WTC11 (cell line): ENCODE measurements around the gene AHNAK. TPM values are rescaled to one million over a fixed set of nuclear protein-coding genes. Genes with fewer than 3 reads are reported as not detected.
A peak's percentile ranks its signal among the peaks of the same experiment; 100 is the strongest.

ENCODE experiments used
- ATAC-seq: fragments of 200-7000 bp; cut with Tn5 transposase; 2 replicates; pipeline ENCODE4 v1.10.0; 2021; ENCODE audit warnings: mild to moderate bottlenecking, moderate library complexity
- Bru-seq: library from RNA; stranded (reverse); fragments of 400-500 nt; gene quantifications from one replicate; lab custom pipeline; 2021; lab: Mats Ljungman, UMichigan
- CTCF ChIA-PET: fragments of 300-600 bp; sonication (Branson Sonifier 250); formaldehyde crosslinking; loops from one replicate; lab custom pipeline; 2021; ENCODE audit warnings: antibody characterized with exemption; lab: Charles Lee
- POLR2A ChIA-PET: fragments of 350-600 bp; sonication (Branson Sonifier 250); formaldehyde crosslinking; loops from one replicate; lab custom pipeline; 2021; ENCODE audit warnings: antibody characterized with exemption; lab: Charles Lee
- DNase-seq: peaks from one replicate; pipeline ENCODE4 v3.0.0; 2021; ENCODE audit warnings: low spot score
- H3K27ac Mint-ChIP-seq: 2 replicates; pipeline ENCODE4 v1.8.0; 2021; ENCODE audit warnings: mixed read lengths
- H3K27me3 Mint-ChIP-seq: 2 replicates; pipeline ENCODE4 v1.8.0; 2021; ENCODE audit warnings: low read depth, mild to moderate bottlenecking, moderate library complexity, mixed read lengths
- H3K36me3 Mint-ChIP-seq: 2 replicates; pipeline ENCODE4 v1.8.0; 2021; ENCODE audit warnings: mixed read lengths
- H3K4me1 Mint-ChIP-seq: 2 replicates; pipeline ENCODE4 v1.8.0; 2022; ENCODE audit warnings: mixed read lengths
- H3K4me3 Mint-ChIP-seq: 2 replicates; pipeline ENCODE4 v1.8.0; 2021; ENCODE audit warnings: mild to moderate bottlenecking, moderate library complexity, mixed read lengths
- H3K9me3 Mint-ChIP-seq: 2 replicates; pipeline ENCODE4 v1.8.0; 2021; ENCODE audit warnings: mixed read lengths
- AFF4 ChIP-seq: sonication (generic); formaldehyde crosslinking; IDR thresholded peaks from 2 replicates; pipeline ENCODE4 v1.8.1; 2023; ENCODE audit warnings: mild to moderate bottlenecking, missing genetic modification reagents, borderline replicate concordance
- ATF3 ChIP-seq: sonication (generic); formaldehyde crosslinking; conservative IDR thresholded peaks from 2 replicates; pipeline ENCODE4 v1.8.1; 2022; ENCODE audit warnings: mild to moderate bottlenecking, missing genetic modification reagents
- ATF6 ChIP-seq: sonication (generic); formaldehyde crosslinking; IDR thresholded peaks from 2 replicates; pipeline ENCODE4 v1.8.1; 2023; ENCODE audit warnings: mild to moderate bottlenecking, missing genetic modification reagents
- FOXK1 ChIP-seq: sonication (generic); formaldehyde crosslinking; IDR thresholded peaks from 2 replicates; pipeline ENCODE4 v1.8.0; 2022; ENCODE audit warnings: mild to moderate bottlenecking, moderate library complexity, missing genetic modification reagents
- GABPB1 ChIP-seq: sonication (generic); formaldehyde crosslinking; IDR thresholded peaks from 2 replicates; pipeline ENCODE4 v1.8.1; 2023; ENCODE audit warnings: mild to moderate bottlenecking, missing genetic modification reagents
- KAT7 ChIP-seq: sonication (generic); formaldehyde crosslinking; IDR thresholded peaks from 2 replicates; pipeline ENCODE4 v1.8.1; 2023; ENCODE audit warnings: missing genetic modification reagents, mild to moderate bottlenecking, borderline replicate concordance
- MAX ChIP-seq: sonication (generic); formaldehyde crosslinking; IDR thresholded peaks from 2 replicates; pipeline ENCODE4 v1.8.0; 2022; ENCODE audit warnings: mild to moderate bottlenecking, missing genetic modification reagents
- NR3C1 ChIP-seq: sonication (generic); formaldehyde crosslinking; conservative IDR thresholded peaks from 2 replicates; pipeline ENCODE4 v1.8.1; 2023; ENCODE audit warnings: low read depth, mild to moderate bottlenecking, missing genetic modification reagents
- PREB ChIP-seq: sonication (generic); formaldehyde crosslinking; IDR thresholded peaks from 2 replicates; pipeline ENCODE4 v1.8.1; 2022; ENCODE audit warnings: mild to moderate bottlenecking, missing genetic modification reagents, moderate library complexity, borderline replicate concordance
- SP1 ChIP-seq: sonication (generic); formaldehyde crosslinking; conservative IDR thresholded peaks from 2 replicates; pipeline ENCODE4 v1.8.1; 2022; ENCODE audit warnings: missing genetic modification reagents
- USF2 ChIP-seq: sonication (generic); formaldehyde crosslinking; IDR thresholded peaks from 2 replicates; pipeline ENCODE4 v1.8.1; 2023; ENCODE audit warnings: mild to moderate bottlenecking, missing genetic modification reagents, moderate library complexity
- ZBTB21 ChIP-seq: sonication (generic); formaldehyde crosslinking; IDR thresholded peaks from 2 replicates; pipeline ENCODE4 v1.8.1; 2023; ENCODE audit warnings: mild to moderate bottlenecking, missing genetic modification reagents, borderline replicate concordance
- ZNF219 ChIP-seq: sonication (generic); formaldehyde crosslinking; IDR thresholded peaks from 2 replicates; pipeline ENCODE4 v1.8.0; 2023; ENCODE audit warnings: missing genetic modification reagents, mild to moderate bottlenecking, borderline replicate concordance
- ZNF232 ChIP-seq: sonication (generic); formaldehyde crosslinking; IDR thresholded peaks from 2 replicates; pipeline ENCODE4 v1.8.0; 2022; ENCODE audit warnings: mild to moderate bottlenecking, missing genetic modification reagents
- ZNF281 ChIP-seq: sonication (generic); formaldehyde crosslinking; IDR thresholded peaks from 2 replicates; pipeline ENCODE4 v1.8.0; 2023; ENCODE audit warnings: mild to moderate bottlenecking, missing genetic modification reagents
- ZSCAN18 ChIP-seq: fragments of 250-450 bp; sonication (Bioruptor Pico); IDR thresholded peaks from 2 replicates; pipeline ENCODE4 v2.1.2; 2022; ENCODE audit warnings: mild to moderate bottlenecking, moderate library complexity
- long read RNA-seq, 3 experiments: library from RNA in 1 of 3; library from capped mRNA in 1 of 3; library from polyadenylated mRNA in 1 of 3; unstranded in 2 of 3; stranded (forward) in 1 of 3; transcript quantifications; one replicate each; pipeline ENCODE4 v2.0.0, GENCODE V29; 2021
- total RNA-seq: library from RNA; stranded (reverse); gene quantifications from 3 replicates; pipeline ENCODE4 v1.2.3, GENCODE V29; 2021

AHNAK gene
- total RNA-seq (10.9 to 21.0 TPM (median 11.5 TPM) in 3 replicates), Bru-seq, nascent RNA (percentile 44 among the genes with signal in this experiment)
- long read RNA-seq, experiment 1, partial matches to known transcripts = 0 of 4 reads
- long read RNA-seq, experiment 1, other reads (novel, unspliced or antisense) = 4 of 4 reads
- long read RNA-seq, experiment 2, partial matches to known transcripts = 0 of 15 reads
- long read RNA-seq, experiment 2, other reads (novel, unspliced or antisense) = 15 of 15 reads
- long read RNA-seq, experiment 3, partial matches to known transcripts = 0 of 1 reads
- long read RNA-seq, experiment 3, other reads (novel, unspliced or antisense) = 1 of 1 reads

GRCh38 chr11:62546244-62546928, at the start of gene AHNAK:
Gene AHNAK (minus strand): TSS chr11:62546806. CDS start chr11:62536098, 10,708 bp downstream.
- POLR2A ChIA-PET = interaction anchor here (0.5 to 2.2 kb wide), 9 partner anchors 14 to 934 kb away, joined by 3 to 6 read pairs (median 4); partner anchors contain the start of gene MTA2
- CTCF ChIA-PET = interaction anchor here (0.6 to 13.3 kb wide), 9 partner anchors 10 to 152 kb away, joined by 3 to 552 read pairs (median 4); partner anchors contain the start of gene SCGB1A1
- DNase-seq = peak; percentile 73
- peak; percentile 11 for ATAC-seq
- TF ChIP-seq FOXK1 = no peak
- TF ChIP-seq USF2 = no peak
- TF ChIP-seq ZNF281 (CRISPR knock-in tag) = no peak
- TF ChIP-seq ZNF219 (CRISPR knock-in tag) = no peak
- TF ChIP-seq ATF3 = no peak
- TF ChIP-seq SP1 (CRISPR knock-in tag) = peak; percentile 31; the same call in 1 of the 2 replicates
- no peak for TF ChIP-seq PREB (CRISPR knock-in tag)
- no peak; the same call in 1 of the 2 replicates for TF ChIP-seq KAT7 (CRISPR knock-in tag)
- no peak for TF ChIP-seq ZBTB21
- no peak for TF ChIP-seq MAX (CRISPR knock-in tag)
- TF ChIP-seq GABPB1 = 0 out of 2 replicates have a peak, but pooled peaks have one; percentile 14
- no peak for TF ChIP-seq ZNF232
- no peak for TF ChIP-seq ATF6 (CRISPR knock-in tag)
- TF ChIP-seq, all 79 proteins: peak for 2
- no peaks in the 10 kb centered on the region for H3K9me3 Mint-ChIP-seq
- peaks cover 91% of the 10 kb centered on the region for H3K27me3 Mint-ChIP-seq
- peaks cover 44% of the 10 kb centered on the region for H3K4me1 Mint-ChIP-seq
- H3K27ac Mint-ChIP-seq = no peak within 1 kb of the TSS
- H3K4me3 Mint-ChIP-seq = peak within 1 kb of the TSS; percentile 82
- H3K36me3 Mint-ChIP-seq = no peaks in the 10 kb centered on the region

GRCh38 chr11:62595124-62595523, 48.5 kb upstream of the AHNAK start:
- ATAC-seq (no peak), DNase-seq (no peak)
- Mint-ChIP-seq H3K27me3 (no peaks in the 10 kb centered on the region; the same call in 1 of the 2 replicates), H3K4me3 (no peak overlapping the region), H3K36me3 (peaks cover 61% of the 10 kb centered on the region), H3K4me1 (peaks cover 32% of the 10 kb centered on the region), H3K9me3 (no peaks in the 10 kb centered on the region), H3K27ac (no peak overlapping the region)
- TF ChIP-seq AFF4 (CRISPR knock-in tag) (no peak), ZNF219 (CRISPR knock-in tag) (no peak), ZSCAN18 (no peak), NR3C1 (CRISPR knock-in tag) (no peak)
- POLR2A ChIA-PET = no interaction called here
- CTCF ChIA-PET = no interaction called here
